HepG2 (cell line): ENCODE data around the gene TMEM220. TPM values are rescaled to one million over a fixed set of nuclear protein-coding genes. Genes with fewer than 3 reads are reported as not detected.

Experiments used
- CBX2 ChIP-seq, 2 experiments: fragments of 200-600 bp in 1 of 2; sonication (generic); formaldehyde crosslinking in 1 of 2; IDR thresholded peaks; 2 replicates each; pipeline versions ENCODE4 v1.7.0 to v1.8.1; 2018 to 2022; ENCODE audit warnings: low read depth in 2 of 2, low read length in 1 of 2, mild to moderate bottlenecking in 1 of 2, missing genetic modification reagents in 1 of 2
- DNMT1 ChIP-seq: sonication (generic); formaldehyde crosslinking; IDR thresholded peaks from 2 replicates; pipeline ENCODE4 v1.5.1; 2020; ENCODE audit warnings: mild to moderate bottlenecking, missing genetic modification reagents
- HMG20B ChIP-seq: conservative IDR thresholded peaks from 2 replicates; pipeline ENCODE4 v1.6.1; 2016; ENCODE audit warnings: missing genetic modification reagents, missing compliant biosample characterization
- KLF12 ChIP-seq: sonication (generic); formaldehyde crosslinking; IDR thresholded peaks from 2 replicates; pipeline ENCODE4 v1.4.0; 2020; ENCODE audit warnings: missing genetic modification reagents, borderline replicate concordance
- MTF2 ChIP-seq: sonication (generic); formaldehyde crosslinking; IDR thresholded peaks from 2 replicates; pipeline ENCODE4 v1.5.0; 2020; ENCODE audit warnings: missing genetic modification reagents, borderline replicate concordance
- MXD4 ChIP-seq: IDR thresholded peaks from 2 replicates; pipeline ENCODE4 v1.6.1; 2016; ENCODE audit warnings: mild to moderate bottlenecking, missing biosample characterization, missing genetic modification reagents
- NCOA2 ChIP-seq: sonication (generic); formaldehyde crosslinking; IDR thresholded peaks from 2 replicates; pipeline ENCODE4 v1.8.0; 2022; ENCODE audit warnings: inconsistent platforms
- NFATC3 ChIP-seq: sonication (generic); formaldehyde crosslinking; IDR thresholded peaks from 2 replicates; pipeline ENCODE4 v1.5.1; 2020; ENCODE audit warnings: mild to moderate bottlenecking, missing genetic modification reagents
- NFE2L2 ChIP-seq: fragments of 150-350 bp; IDR thresholded peaks from 2 replicates; pipeline ENCODE4 v1.6.1; 2014; ENCODE audit warnings: low read length
- PBX2 ChIP-seq: IDR thresholded peaks from 2 replicates; pipeline ENCODE4 v1.6.1; 2016; ENCODE audit warnings: control low read depth
- PHF21A ChIP-seq: sonication (generic); formaldehyde crosslinking; IDR thresholded peaks from 2 replicates; pipeline ENCODE4 v1.5.0; 2020; ENCODE audit warnings: mild to moderate bottlenecking, missing genetic modification reagents
- PRPF4 ChIP-seq: fragments of 200-400 bp; formaldehyde crosslinking; IDR thresholded peaks from 2 replicates; pipeline ENCODE4 v1.6.1; 2016; ENCODE audit warnings: low read length, low read depth; ENCODE audit not compliant: poor library complexity, severe bottlenecking
- TBL1XR1 ChIP-seq: fragments of 150-350 bp; IDR thresholded peaks from 2 replicates; pipeline ENCODE4 v1.6.1; 2014; ENCODE audit warnings: borderline replicate concordance, low read length; ENCODE audit not compliant: partially characterized antibody
- YEATS2 ChIP-seq: sonication (generic); formaldehyde crosslinking; IDR thresholded peaks from 2 replicates; pipeline ENCODE4 v1.4.0; 2020; ENCODE audit warnings: missing genetic modification reagents, borderline replicate concordance
- ZBTB21 ChIP-seq: sonication (generic); formaldehyde crosslinking; IDR thresholded peaks from 2 replicates; pipeline ENCODE4 v1.4.0; 2020; ENCODE audit warnings: missing genetic modification reagents
- ZBTB34 ChIP-seq: sonication (generic); formaldehyde crosslinking; IDR thresholded peaks from 2 replicates; pipeline ENCODE4 v1.8.0; 2022; ENCODE audit warnings: mild to moderate bottlenecking, missing genetic modification reagents
- ZFP36 ChIP-seq: fragments of 150-350 bp; IDR thresholded peaks from 2 replicates; pipeline ENCODE4 v1.6.1; 2018; ENCODE audit warnings: borderline replicate concordance, low read length, low read depth; ENCODE audit not compliant: partially characterized antibody
- ZNF12 ChIP-seq: sonication (generic); formaldehyde crosslinking; IDR thresholded peaks from 2 replicates; pipeline ENCODE4 v1.5.0; 2020; ENCODE audit warnings: missing genetic modification reagents
- ZNF292 ChIP-seq: sonication (generic); formaldehyde crosslinking; IDR thresholded peaks from 2 replicates; pipeline ENCODE4 v1.8.1; 2022; ENCODE audit warnings: mild to moderate bottlenecking, low read depth, missing genetic modification reagents, borderline replicate concordance
- ZNF329 ChIP-seq: sonication (generic); formaldehyde crosslinking; IDR thresholded peaks from 2 replicates; pipeline ENCODE4 v1.9.0; 2021; ENCODE audit warnings: low read depth, mild to moderate bottlenecking, missing genetic modification reagents
- ZNF512 ChIP-seq: sonication (generic); formaldehyde crosslinking; IDR thresholded peaks from 2 replicates; pipeline ENCODE4 v1.4.0; 2020; ENCODE audit warnings: mild to moderate bottlenecking, missing genetic modification reagents
- polyA plus RNA-seq, 8 experiments: library from polyadenylated mRNA; depleted of rRNA in 3 of 8; stranded (reverse) in 7 of 8; unstranded in 1 of 8; fragments of >200 nt; fragmentation: Illumina TruSeq in 4 of 8; extraction: Trizol in 4 of 8; gene quantifications; 2 replicates each; pipeline versions ENCODE4 v1.2.1 to v1.2.3, GENCODE V29; 2011 to 2016; ENCODE audit warnings: low read depth in 4 of 8, missing spikeins in 1 of 8, mixed read lengths in 1 of 8; ENCODE audit not compliant: insufficient read depth in 1 of 8
- total RNA-seq, 5 experiments: library from RNA; depleted of rRNA; stranded (reverse); fragments of >200 nt; fragmentation: Illumina TruSeq; extraction: Trizol; gene quantifications; 2 replicates each; pipeline ENCODE4 v1.2.3, GENCODE V29; 2016; ENCODE audit warnings: low read depth in 1 of 5
- TF ChIP-seq, protein P1 (sequence below), 2 experiments: sonication (generic) in 1 of 2; formaldehyde crosslinking in 1 of 2; IDR thresholded peaks; 2 replicates each; pipeline versions ENCODE4 v1.5.1 to v1.6.1; 2011 to 2020; ENCODE audit warnings: borderline replicate concordance in 1 of 2, low read depth in 1 of 2, low read length in 1 of 2, mild to moderate bottlenecking in 1 of 2, missing genetic modification reagents in 1 of 2, moderate library complexity in 1 of 2
- TF ChIP-seq, protein P2 (sequence below): sonication (generic); formaldehyde crosslinking; IDR thresholded peaks from 2 replicates; pipeline ENCODE4 v1.5.0; 2020; ENCODE audit warnings: mild to moderate bottlenecking, low read depth, missing genetic modification reagents, borderline replicate concordance

TMEM220 gene
- total and polyA plus RNA-seq, 2 of the 13 experiments (the other 11 are each of a cell fraction or from before 2014, with no cell fraction given): 1.3 to 2.2 TPM

DNA sequence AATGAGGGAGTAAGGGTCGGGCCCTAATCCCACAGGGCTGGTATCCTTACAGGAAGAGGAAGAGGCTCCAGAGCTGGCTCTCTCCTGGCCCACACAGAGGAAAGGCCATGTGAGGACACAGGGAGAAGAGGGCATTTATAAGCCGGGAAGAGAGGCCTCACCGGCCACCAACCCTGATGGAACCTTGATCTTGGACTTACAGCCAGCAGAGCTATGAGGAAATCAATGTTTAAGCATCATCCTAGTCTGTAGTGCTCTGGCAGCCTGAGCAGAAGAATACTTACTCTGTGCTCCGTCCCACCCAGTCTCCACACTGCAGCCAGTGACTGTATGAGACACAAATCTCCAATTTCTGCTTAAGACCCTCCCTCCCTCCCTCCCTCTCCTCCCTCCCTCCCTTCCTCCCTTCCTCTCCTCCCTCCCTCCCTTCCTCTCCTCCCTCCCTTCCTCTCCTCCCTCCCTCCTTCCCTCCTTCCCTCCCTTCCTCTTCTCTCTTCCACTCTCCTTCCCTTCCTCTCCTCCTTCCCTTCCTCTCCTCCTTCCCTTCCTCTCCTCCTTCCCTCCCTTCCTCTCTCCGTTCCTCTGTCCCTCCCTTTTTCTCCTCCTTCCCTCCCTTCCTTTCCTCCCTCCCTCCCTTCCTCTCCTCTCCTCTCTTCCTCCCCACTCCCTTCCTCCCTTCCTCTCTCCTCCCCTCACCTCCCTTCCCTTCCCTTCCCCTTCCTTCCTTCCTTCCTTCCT, 8.9 kb upstream of the TMEM220 start (continued):
- no peak for TF ChIP-seq HMG20B
- TF ChIP-seq MXD4 (CRISPR knock-in tag): no peak
- TF ChIP-seq MTF2: no peak
- no peak for TF ChIP-seq ZNF292 (CRISPR knock-in tag)
- no peak for TF ChIP-seq PBX2 (CRISPR knock-in tag)
- no peak for TF ChIP-seq ZNF12 (CRISPR knock-in tag)
- TF ChIP-seq DNMT1: no peak
- no peak for TF ChIP-seq PRPF4
- TF ChIP-seq, protein P1, sequence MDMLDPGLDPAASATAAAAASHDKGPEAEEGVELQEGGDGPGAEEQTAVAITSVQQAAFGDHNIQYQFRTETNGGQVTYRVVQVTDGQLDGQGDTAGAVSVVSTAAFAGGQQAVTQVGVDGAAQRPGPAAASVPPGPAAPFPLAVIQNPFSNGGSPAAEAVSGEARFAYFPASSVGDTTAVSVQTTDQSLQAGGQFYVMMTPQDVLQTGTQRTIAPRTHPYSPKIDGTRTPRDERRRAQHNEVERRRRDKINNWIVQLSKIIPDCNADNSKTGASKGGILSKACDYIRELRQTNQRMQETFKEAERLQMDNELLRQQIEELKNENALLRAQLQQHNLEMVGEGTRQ (IDR thresholded peaks at IDR 0.05; ENCODE audit: low read depth, low read length): no peak
- TF ChIP-seq, protein P1 (CRISPR knock-in tag; IDR thresholded peaks at IDR 0.05; ENCODE audit: borderline replicate concordance): no peak
- TF ChIP-seq NCOA2: 0 out of 2 replicates have a peak, but pooled peaks have one; percentile 12
- TF ChIP-seq NFATC3: no peak
- TF ChIP-seq ZNF329: no peak
- no peak for TF ChIP-seq PHF21A (CRISPR knock-in tag)
- TF ChIP-seq NFE2L2: no peak
- no peak for TF ChIP-seq KLF12 (CRISPR knock-in tag)
- no peak for TF ChIP-seq CBX2 (IDR thresholded peaks at IDR 0.05; ENCODE audit: low read depth, low read length)
- no peak for TF ChIP-seq CBX2 (CRISPR knock-in tag; IDR thresholded peaks at IDR 0.05; ENCODE audit: low read depth)
- TF ChIP-seq ZBTB34 (CRISPR knock-in tag): no peak
- peak; percentile 83 for TF ChIP-seq TBL1XR1
- TF ChIP-seq YEATS2 (CRISPR knock-in tag): no peak
- no peak for TF ChIP-seq ZBTB21
- TF ChIP-seq ZNF512 (CRISPR knock-in tag): peak; percentile 57; the same call in 1 of the 2 replicates
- TF ChIP-seq, protein P2, sequence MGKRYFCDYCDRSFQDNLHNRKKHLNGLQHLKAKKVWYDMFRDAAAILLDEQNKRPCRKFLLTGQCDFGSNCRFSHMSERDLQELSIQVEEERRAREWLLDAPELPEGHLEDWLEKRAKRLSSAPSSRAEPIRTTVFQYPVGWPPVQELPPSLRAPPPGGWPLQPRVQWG (CRISPR knock-in tag): no peak
- no peak for TF ChIP-seq ZFP36
